HG03280 (cell line): ENCODE data around the gene SDCCAG8.

ENCODE experiments used
- ATAC-seq: cut with Tn5 transposase; IDR thresholded peaks from one replicate; pipeline ENCODE4 v1.9.1; 2021; ENCODE audit warnings: mild to moderate bottlenecking, moderate library complexity; ENCODE audit not compliant: unreplicated experiment

The SDCCAG8 gene

GRCh38 chr1:243477731-243478290, 222.0 kb downstream of the SDCCAG8 start:
- no peak for ATAC-seq

- no peak for ATAC-seq
These were observed 225.3 kb downstream of the SDCCAG8 start for GRCh38 chr1:243481101-243481500.

DNA sequence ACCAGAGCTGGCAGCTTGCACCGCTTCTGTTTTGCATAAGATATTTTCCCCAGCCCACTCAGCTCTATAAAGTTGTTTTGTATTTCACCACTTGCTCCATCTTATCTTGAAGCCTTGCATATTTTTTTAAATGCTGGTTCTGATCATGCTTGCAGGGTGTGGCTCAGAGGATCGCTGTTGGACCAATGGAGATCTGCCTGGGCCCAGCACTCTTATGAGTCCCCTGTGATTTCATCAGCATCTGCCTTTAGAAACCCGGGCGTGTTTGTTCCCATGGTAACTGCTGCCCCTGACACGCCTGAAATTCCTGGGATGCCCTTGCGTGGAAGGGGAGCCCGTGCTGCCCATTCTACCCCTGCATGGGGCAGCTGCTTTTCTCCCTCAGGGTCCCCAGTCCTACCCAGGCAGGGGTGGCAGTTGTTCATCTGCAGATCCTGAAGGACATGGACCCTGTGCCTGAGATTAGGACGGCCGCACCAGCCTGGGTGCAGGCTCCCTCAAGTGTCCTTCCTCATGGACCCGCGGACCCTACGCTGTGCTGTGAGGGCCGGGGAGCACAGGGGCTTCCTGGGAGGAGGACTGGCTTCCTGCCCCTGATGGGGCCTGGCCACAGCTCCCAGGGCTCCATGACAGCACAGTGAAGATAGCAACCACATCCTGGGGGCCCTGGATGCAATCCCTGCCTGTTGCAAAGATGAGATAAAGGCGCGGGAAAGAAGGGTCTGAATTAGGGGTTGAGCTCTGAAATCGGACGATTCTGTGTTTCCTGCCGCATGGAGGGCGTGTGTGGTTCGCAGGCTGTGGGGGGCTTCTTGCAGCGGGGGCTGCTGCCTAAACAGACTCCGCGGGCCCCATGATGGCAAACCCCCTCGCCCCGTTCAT, 226.5 kb downstream of the SDCCAG8 start:
- no peak for ATAC-seq

DNA sequence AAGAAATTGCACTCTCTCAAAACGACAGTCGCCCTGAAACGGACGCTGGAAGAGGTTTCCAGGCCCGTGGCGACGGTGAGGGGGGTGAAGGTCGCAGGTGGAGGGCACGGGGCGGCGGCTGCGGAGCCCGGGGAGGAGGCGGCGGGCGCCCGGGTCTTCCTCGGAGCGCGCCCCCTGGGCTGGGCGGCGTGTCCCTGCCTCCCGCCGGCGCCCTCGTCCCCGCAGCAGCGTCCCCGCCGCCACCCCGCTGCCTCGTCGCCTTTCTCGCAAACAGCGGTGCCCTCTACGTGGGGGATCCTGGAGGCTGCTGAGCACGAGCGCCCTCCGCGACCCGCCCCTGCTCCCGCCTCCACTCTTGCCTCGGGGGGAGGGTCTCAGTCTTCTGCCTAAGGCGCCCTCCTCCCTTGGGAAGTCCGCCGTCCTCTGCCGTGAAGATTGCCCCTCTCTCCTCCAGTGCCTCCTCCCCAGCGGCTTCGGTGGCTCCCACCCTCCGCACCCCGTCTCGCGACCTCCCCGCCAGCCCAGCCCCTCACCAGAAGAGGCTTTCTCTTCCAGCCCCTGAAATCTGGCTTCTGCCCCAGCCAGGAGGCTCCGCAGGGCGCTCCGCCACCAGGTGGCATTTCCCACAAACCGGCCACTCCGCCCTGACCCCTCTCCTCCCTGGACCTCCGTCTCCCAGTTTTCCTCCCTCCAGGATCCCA, 227.4 kb downstream of the SDCCAG8 start:
- no peak for ATAC-seq

GRCh38 chr1:243483952-243484351, 228.1 kb downstream of the SDCCAG8 start:
- ATAC-seq: no peak

DNA sequence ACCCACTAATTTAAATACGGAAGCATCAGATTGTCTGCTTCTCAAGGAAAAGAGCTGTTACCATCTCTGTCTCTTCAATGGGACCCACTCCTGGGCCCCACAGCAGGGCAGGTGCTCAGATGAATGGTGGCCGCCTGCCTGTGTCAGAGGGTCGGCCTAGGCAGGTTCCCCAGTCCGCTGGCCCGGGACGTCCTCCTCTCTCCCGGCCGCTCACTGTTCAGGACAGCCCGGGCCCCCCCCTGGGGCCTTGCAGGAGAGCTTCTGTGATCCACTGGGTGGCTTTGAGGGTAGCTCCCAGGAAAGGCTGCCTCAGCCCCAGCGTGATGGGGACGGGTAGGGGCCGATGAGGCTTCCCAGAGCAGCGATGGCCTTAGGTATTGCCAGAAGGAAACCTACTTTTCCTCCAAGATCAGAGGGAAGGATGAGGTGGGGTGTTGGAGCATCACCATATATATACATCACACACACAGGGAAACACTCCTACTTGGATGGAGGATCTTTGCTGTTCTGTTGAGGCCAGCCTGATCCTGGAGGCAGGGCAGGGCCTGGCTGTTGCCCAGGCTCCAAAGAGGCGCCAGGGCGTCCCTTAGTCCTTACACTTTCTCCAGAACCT, 231.3 kb downstream of the SDCCAG8 start:
- ATAC-seq: no peak

DNA sequence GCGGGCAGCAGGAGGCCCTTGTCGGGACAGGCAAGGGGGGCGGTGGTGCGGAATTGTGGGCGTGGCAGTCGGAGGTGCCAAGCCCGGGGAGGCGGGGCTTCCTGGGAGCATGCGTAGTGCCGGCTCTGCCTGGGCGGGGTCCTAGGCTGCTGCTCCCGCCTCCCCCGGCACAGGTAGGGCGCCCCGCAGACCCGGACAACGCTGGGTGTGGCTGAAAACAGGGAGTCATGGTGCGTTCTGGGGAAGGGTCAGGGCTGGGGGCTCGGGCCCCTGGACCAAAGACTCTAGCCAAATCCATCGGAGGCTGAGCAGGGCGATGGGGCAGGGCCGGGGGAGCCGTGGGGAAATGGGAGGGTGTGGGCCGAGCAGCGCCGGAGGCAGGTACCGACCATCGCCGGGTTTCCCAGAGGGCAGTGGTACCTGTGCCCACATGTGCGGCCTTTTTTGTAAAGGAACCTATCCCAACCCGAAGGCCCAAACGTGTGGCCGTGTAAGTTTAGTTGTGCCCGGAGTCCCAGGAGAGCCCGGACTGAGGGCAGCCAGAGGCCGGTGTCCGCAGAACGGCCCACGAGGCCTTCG, 231.9 kb downstream of the SDCCAG8 start:
- ATAC-seq: no peak

DNA sequence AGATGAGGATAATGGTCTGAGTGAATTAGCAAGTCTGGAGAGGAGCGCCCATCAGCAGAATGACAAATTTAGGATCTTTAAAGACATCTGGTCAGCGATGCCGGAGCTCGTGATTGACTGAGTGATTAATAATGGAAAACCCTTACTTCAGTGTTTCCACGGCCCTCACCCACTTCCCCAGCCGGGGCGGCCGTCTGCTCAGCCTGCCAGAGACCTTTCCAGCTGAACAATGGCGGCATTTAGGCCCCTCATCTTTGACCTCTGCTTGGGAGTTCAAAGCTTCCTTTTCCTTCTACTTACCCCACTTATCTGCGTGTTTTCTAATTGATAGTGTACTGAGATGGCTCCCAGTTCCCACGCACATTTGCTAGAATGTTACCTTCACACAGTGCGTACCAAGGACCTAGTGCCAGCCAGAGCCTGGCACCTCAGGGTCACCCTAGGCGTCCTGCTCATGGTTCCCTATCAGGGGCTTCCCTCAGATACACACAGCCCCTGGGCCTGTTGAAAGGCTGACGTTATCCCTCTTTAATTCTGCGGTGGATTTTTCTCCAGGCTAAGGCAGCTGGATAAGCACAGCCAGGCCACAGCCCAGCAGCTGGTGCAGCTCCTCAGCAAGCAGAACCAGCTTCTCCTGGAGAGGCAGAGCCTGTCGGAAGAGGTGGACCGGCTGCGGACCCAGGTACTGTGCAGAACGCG, 232.8 kb downstream of the SDCCAG8 start:
- ATAC-seq: no peak

DNA sequence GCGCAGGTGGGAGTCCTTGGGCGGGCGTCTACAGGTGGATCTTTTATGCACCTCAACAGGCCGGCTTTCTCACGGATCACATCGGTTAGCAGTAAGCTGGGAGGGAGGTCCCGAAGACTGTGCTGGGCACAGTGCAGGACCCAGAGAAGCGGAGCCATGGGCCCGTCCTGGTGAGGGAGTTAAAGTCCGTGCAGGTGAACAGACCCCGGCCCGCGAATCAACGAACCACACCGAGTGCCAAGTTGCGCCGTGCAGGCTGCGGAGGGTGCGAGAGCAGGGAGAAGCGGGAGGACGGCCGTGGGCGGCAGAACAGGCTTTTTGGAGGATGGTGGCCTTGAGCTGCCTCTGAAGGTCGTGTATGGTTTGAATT, 233.3 kb downstream of the SDCCAG8 start:
- no peak for ATAC-seq

DNA sequence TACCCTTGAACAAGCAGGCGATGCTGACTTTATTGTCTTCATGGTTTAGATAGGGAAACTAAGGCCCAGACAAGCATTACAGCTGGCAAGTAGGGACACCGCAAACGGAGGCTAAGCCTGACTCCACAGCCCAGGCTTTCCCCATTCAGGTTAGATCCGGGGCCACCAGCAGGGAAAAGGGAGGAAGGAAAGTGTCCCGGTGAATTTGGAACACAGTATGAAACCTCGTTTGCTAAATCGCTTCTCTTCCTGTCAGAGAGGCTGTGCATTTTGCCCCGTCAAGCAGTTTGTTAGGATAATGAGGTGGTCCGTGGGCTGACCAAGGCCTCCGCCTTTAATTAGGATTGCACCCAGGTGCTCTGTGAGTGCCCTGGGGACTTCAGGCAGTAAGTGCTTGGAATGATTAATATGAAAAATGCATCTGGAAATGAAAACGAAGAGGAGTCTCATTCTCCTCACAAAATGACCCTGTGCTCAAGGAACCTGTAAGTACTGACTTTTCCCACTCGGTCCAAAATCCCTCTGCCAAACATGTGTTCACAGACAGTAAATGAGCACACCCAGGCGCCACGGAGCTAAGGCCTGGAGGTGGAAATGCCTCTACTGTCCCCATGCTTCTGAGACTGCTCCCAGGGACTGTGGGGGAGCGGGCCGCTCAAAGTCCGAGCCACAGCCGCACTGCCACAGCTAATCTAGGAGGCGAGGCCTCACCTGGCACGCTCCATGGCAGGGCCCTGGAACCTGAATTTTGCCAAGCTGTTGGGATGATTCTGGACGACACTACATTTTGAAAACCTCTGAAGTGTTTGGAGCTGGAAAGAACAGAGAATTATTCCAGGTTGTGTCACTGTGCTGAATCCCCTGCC, 234.1 kb downstream of the SDCCAG8 start:
- ATAC-seq: no peak

DNA sequence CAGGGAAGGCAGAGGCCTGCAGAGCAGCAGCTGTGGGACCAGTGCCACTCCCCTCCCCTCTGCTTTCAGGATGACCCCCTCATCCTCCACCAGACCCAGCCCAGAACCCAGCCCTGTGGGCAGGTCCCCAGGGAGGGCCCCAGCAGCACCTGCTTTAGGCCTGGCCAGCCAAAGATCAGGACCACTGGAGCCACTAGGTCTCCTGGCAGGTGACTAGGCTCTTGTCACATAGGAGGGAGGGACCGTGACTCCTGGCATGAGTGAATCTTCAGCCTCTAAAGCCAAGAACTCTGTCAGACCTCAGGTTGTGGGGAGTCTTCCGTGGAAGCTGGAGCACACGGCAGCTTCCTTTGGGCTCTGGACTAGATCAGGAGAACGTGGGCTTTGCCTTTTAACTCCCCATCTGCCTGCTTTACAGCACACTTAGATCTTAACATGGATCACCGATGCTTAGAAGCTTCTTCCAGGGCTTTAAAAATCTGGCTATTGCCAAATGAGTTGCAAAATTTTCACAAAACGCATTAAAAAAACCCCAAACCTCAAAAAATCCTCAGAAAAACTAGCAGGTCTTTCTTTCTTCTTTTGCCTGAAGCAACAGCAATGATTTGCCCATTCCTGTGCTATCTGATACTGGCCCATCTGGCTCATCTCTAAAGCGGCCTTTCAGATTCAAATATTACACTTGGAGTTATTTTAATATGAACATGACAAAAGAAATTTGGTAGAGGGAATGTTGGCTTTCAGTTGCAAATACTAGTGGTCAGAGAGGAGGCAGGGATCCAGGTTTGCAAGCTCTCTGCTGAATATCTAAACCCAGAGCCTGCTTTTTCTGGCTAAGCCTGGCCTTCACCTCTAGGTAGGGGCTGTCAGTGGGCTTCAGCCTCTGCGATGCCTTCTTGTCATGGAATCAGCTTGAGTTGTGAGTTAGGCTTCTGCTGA, 235.2 kb downstream of the SDCCAG8 start:
- ATAC-seq: no peak

- ATAC-seq: no peak
These were observed 237.6 kb downstream of the SDCCAG8 start for GRCh38 chr1:243493156-243494129.

- no peak for ATAC-seq
These were observed 239.0 kb downstream of the SDCCAG8 start for GRCh38 chr1:243494741-243495431.

DNA sequence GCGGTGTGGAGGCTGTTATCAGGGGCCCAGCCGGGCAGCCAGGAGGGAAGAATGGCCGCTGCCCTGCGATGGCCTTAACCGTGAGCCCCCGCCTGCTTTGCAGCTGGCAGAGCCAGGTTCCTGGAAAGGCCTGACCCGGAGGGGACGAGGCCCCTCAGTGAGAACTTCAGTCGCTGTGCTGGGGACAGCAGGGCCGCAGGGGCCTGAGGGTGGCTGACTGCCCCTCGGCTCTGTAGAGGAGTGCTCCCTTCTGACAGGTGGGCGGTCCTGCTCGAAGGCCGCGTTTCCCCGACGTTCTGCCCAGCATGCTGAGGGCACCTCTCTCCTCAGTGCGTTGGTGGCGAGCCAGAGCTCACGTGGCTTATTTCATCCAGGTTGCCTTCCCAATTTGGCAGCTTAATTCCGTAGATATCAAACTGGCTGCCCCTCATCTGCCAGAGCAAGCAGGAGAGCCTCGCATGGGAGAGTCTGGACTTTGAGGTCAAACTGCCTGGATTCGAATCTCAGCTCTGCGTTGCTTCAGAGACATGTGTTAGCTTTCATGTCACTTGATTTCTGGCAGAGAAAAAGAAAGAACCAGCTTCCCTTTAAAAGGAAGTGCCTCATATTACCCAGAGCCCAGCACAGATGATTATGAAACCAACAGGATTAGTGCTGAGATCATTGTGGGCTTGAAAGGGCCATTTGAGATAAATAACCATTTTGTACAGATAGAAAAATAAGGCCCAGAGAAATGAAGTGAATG, 239.8 kb downstream of the SDCCAG8 start:
- ATAC-seq: no peak

DNA sequence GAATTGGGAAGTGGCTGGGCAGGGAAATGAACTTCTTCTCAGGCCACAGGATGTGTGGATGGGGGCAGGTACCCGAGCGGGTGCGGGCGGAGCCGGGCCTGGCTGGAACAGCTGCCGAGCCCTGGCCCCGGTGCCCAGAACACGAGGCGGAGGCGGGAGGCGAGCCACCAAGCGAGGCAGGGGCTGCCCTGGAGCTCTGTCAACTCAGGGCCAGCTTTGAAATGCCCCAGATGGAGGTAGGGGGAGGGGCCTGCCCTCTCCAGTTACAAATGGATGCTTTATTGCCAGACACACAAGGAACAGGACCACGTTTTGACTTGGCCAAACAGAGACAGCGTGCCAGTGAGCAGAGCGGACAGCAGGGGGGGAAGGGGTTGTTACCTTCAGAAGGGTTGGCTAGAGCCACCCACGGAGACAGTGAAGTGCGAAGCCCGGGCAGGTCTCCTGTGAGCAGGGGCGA, 240.4 kb downstream of the SDCCAG8 start:
- ATAC-seq: no peak

- no peak for ATAC-seq
These were observed 241.0 kb downstream of the SDCCAG8 start for GRCh38 chr1:243496806-243497205.
